ENCODE data around the gene LIMS1.
"Not testable (repeated sequence)": the region's sequence is repeated elsewhere in the genome, so short reads cannot be mapped to it uniquely, and the experiment has no call there.

Gene LIMS1

DNA sequence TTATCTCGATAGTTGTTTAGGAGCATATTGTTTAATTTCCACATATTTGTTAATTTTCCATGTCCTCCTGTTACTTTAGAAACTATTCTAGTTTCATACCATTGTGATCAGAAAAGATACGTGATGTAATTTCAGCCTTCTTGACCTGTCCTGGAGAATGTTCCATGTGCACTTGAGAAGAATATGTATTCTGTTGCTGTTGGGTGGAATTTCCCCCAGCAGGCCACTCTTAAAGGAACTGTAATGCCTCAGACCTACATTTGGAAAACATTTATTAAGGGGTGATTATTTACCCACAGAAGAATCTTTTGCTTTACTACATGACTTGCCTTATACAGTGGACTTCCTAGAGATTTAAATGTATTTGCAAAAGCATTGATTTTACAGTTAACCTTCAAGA lies 55.5 kb downstream of the LIMS1 start:
- Histone ChIP-seq H3K27me3 (no peaks in the 10 kb centered on the region), H3K4me1 (no peaks in the 10 kb centered on the region), H3K36me3 (no peaks in the 10 kb centered on the region), H3K9me3 (no peaks in the 10 kb centered on the region), H3K4me3 (ENCODE audit: low read depth, low read length) (no peak overlapping the region)
- TF ChIP-seq, protein P1, sequence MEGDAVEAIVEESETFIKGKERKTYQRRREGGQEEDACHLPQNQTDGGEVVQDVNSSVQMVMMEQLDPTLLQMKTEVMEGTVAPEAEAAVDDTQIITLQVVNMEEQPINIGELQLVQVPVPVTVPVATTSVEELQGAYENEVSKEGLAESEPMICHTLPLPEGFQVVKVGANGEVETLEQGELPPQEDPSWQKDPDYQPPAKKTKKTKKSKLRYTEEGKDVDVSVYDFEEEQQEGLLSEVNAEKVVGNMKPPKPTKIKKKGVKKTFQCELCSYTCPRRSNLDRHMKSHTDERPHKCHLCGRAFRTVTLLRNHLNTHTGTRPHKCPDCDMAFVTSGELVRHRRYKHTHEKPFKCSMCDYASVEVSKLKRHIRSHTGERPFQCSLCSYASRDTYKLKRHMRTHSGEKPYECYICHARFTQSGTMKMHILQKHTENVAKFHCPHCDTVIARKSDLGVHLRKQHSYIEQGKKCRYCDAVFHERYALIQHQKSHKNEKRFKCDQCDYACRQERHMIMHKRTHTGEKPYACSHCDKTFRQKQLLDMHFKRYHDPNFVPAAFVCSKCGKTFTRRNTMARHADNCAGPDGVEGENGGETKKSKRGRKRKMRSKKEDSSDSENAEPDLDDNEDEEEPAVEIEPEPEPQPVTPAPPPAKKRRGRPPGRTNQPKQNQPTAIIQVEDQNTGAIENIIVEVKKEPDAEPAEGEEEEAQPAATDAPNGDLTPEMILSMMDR (IDR thresholded peaks at IDR 0.05; ENCODE audit: low read depth, low read length): no peak
- DNase-seq: no peak

DNA sequence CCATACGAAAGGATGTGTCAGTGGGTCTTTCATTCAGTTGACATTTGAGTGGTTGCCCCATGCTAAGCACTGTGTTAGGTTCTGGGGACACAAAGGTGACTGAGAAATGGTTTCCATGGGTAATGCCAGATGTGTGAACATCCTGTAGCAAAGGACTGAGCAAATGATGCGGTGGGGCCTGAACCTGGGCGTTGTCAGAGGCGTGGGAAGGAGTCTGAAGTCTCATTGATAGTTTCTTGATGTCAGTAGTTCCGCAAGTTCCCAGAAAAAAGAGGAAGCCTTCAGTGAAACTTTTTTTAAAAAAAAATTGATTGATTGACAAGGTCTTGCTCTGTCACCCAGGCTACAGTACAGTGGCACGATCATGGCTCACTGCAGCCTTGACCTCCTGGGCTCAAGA lies 56.9 kb downstream of the LIMS1 start:
- no peak for DNase-seq
- H3K9me3 ChIP-seq: no peaks in the 10 kb centered on the region
- H3K36me3 ChIP-seq: no peaks in the 10 kb centered on the region
- H3K4me1 ChIP-seq: no peaks in the 10 kb centered on the region
- no peak overlapping the region for H3K4me3 ChIP-seq (ENCODE audit: low read depth, low read length)
- TF ChIP-seq, protein P1 (IDR thresholded peaks at IDR 0.05; ENCODE audit: low read depth, low read length): no peak
- H3K27me3 ChIP-seq: no peaks in the 10 kb centered on the region

DNA sequence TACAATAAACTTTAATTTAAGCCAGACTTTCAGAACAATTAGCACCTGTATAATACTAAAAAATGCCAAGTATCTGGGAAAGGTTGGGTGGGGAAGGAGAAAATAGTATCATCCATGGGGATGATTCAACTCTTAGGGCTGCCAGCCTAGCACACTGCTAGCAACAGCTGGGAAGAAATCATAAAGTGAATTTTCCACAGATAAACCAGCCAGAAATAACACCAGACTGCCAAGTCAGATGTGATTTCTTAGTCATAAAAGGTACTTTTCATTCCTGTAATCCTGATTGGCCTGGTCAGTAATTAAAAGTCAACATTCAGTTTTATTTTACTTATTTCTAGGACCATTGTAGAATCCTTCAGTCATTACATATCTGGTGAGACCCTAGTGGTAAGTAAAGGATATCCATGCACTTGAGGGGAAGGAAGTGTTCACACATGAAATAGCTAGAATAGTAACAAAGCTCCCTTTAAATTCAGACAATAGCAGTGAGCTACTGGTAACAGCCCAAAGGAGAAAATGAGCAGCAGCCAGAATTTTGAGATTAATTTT lies 59.4 kb downstream of the LIMS1 start:
- Histone ChIP-seq H3K9me3 (no peaks in the 10 kb centered on the region), H3K27me3 (no peaks in the 10 kb centered on the region), H3K36me3 (no peaks in the 10 kb centered on the region), H3K4me3 (ENCODE audit: low read depth, low read length) (no peak overlapping the region), H3K4me1 (no peaks in the 10 kb centered on the region)
- no peak for DNase-seq
- TF ChIP-seq, protein P1 (IDR thresholded peaks at IDR 0.05; ENCODE audit: low read depth, low read length): no peak

DNA sequence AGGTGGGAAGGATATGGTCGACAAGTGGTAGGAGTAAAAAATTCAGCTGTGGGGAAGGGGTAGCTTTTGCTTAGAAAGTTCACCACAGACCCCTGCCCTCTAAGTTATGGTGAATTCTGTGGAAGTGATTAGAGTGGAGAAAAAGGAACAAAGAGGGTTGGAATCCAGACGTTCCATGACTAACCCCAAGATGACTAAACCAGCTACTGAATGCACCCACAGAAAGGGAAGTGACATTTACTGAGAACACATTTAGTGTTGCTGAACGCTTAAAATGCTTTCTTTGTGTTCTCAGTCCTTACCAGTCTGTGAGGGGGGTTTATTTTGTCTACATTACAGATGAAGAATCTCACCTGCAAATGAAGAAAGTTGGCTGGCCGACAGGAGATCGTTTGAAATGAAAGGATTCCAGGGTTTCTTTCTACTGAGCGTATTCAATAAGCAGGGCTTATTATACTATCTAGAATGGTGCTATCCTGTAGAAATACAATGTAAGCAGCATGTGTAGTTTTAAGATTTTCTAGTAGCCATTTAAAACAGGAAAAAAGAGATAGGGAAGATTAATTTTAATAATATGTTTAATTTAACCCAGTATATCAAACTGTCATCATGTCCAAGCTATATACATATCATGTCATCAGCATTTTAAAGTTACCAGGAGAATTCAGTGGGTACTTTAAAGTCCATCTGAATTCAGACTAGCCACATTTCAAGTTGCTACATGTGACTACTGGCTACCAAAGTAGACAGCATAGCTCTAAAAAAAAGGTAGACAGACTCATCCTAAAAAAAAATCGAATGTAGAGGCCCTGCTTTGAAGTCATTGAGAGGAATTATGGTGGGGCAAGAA lies 60.1 kb downstream of the LIMS1 start:
- H3K4me3 ChIP-seq (ENCODE audit: low read depth, low read length): no peak overlapping the region
- H3K4me1 ChIP-seq: no peaks in the 10 kb centered on the region
- no peaks in the 10 kb centered on the region for H3K9me3 ChIP-seq
- H3K36me3 ChIP-seq: no peaks in the 10 kb centered on the region
- TF ChIP-seq, protein P1 (IDR thresholded peaks at IDR 0.05; ENCODE audit: low read depth, low read length): no peak
- no peaks in the 10 kb centered on the region for H3K27me3 ChIP-seq
- no peak for DNase-seq

DNA sequence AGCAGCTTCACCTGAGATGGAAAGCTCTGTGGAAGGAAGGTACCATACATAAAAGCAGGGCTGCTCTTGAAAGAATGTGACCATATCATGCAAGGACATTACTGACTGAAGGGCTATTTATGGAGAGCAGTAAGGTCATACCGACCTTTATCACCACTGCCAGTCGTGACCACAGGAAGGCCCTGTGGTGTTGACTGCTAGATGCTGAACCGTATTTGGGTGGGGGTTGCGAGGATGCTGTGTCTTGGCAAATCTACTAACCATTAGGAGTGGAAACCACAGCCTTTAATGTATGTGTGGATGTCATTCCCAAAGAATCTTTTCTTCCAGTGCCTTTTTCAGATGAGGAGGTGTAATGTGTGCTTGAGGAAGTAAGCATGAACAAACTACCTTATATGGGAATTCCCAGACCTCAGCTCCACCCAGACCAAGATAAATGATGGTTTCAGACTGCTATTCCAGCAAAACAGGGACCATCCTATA lies 60.8 kb downstream of the LIMS1 start:
- TF ChIP-seq, protein P1 (IDR thresholded peaks at IDR 0.05; ENCODE audit: low read depth, low read length): no peak
- H3K4me1 ChIP-seq: no peaks in the 10 kb centered on the region
- no peaks in the 10 kb centered on the region for H3K36me3 ChIP-seq
- no peaks in the 10 kb centered on the region for H3K9me3 ChIP-seq
- no peak for DNase-seq
- H3K4me3 ChIP-seq (ENCODE audit: low read depth, low read length): no peak overlapping the region
- no peaks in the 10 kb centered on the region for H3K27me3 ChIP-seq

DNA sequence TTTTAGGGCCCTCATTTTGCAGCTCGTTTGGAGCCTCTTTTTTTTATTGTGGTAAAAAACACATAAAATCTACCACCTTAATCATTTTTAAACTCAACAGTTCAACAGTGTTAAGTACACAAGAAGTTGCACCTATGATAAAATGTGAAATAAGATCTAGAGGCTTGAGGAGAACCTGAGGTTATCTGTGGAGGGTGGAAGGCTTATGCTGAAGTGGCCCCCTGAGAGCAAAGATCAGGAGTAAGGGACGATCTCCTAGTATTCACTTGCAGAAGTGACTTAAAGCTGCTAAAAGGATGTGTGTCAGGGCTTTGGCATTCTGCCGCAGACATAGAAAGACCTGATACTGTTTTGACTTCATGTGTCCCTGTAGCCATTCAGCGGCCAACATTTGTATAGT lies 61.5 kb downstream of the LIMS1 start:
- H3K4me3 ChIP-seq (ENCODE audit: low read depth, low read length); DNase-seq: not testable (repeated sequence)

More for the DNA sequence above, 61.5 kb downstream of the LIMS1 start:
- H3K9me3 ChIP-seq, H3K27me3 ChIP-seq, H3K4me1 ChIP-seq, H3K36me3 ChIP-seq: not testable (repeated sequence)

Data from BE2C (cell line).